Neural progenitor cell (in vitro differentiated cells): Measurements from ENCODE around the gene GREM2.

Experiments
- CTCF ChIP-seq: fragments of 200-600 bp; sonication (generic); IDR thresholded peaks from 2 replicates; pipeline ENCODE4 v1.5.1; 2017; ENCODE audit warnings: antibody characterized with exemption, mild to moderate bottlenecking
- EZH2phosphoT487 ChIP-seq: fragments of 200-600 bp; sonication (generic); IDR thresholded peaks from 2 replicates; pipeline ENCODE4 v1.6.1; 2017; ENCODE audit warnings: antibody characterized with exemption

GRCh38 chr1:240498335-240498734 is 113.6 kb downstream of the GREM2 start:
- TF ChIP-seq CTCF (no peak), EZH2phosphoT487 (no peak)
